ENCODE data around the gene OR52B6.

GRCh38 chr11:5557751-5558150 is 22.9 kb upstream of the OR52B6 start:
- TF ChIP-seq CTCF (IDR thresholded peaks at IDR 0.05) = no peak
- no peak for TF ChIP-seq POLR2AphosphoS5 (IDR thresholded peaks at IDR 0.05)

Measured in breast epithelium (tissue), 3 donors.